HG02885 (cell line): ENCODE results near the gene LARP4B.

Experiments
- ATAC-seq: cut with Tn5 transposase; IDR thresholded peaks from one replicate; pipeline ENCODE4 v1.9.1; 2021; ENCODE audit warnings: mild to moderate bottlenecking; ENCODE audit not compliant: unreplicated experiment, poor library complexity

The LARP4B gene

GRCh38 chr10:931326-932318 is at the start of gene LARP4B:
TSS of gene LARP4B (minus strand) at chr10:931705. CDS start at chr10:885721, 45,984 bp downstream.
- peak; percentile 95 for ATAC-seq

- no peak for ATAC-seq
These were observed 49.1 kb upstream of the LARP4B start for GRCh38 chr10:980468-981093.

GRCh38 chr10:978826-979421 is 47.4 kb upstream of the LARP4B start:
- ATAC-seq: no peak

GRCh38 chr10:976316-976715 is 44.8 kb upstream of the LARP4B start:
- ATAC-seq: no peak

- ATAC-seq: no peak
These were observed 43.2 kb upstream of the LARP4B start for GRCh38 chr10:974785-975074.

- no peak for ATAC-seq
These were observed 42.7 kb upstream of the LARP4B start for GRCh38 chr10:974038-974784.

- ATAC-seq: peak; percentile 62
These were observed 41.3 kb upstream of the LARP4B start for GRCh38 chr10:972763-973162.

- ATAC-seq: no peak
These were observed 40.1 kb upstream of the LARP4B start for GRCh38 chr10:971613-972012.

- ATAC-seq: no peak
These were observed 39.6 kb upstream of the LARP4B start for GRCh38 chr10:971150-971542.

- no peak for ATAC-seq
These were observed 39.0 kb upstream of the LARP4B start for GRCh38 chr10:970311-971149.

- no peak for ATAC-seq
These were observed 38.1 kb upstream of the LARP4B start for GRCh38 chr10:969473-970150.

- ATAC-seq: no peak
These were observed 37.2 kb upstream of the LARP4B start for GRCh38 chr10:968546-969199.

GRCh38 chr10:966466-967235 is 35.1 kb upstream of the LARP4B start:
- no peak for ATAC-seq

- no peak for ATAC-seq
These were observed 33.5 kb upstream of the LARP4B start for GRCh38 chr10:964988-965417.

GRCh38 chr10:964321-964987 is 32.9 kb upstream of the LARP4B start:
- no peak for ATAC-seq

- no peak for ATAC-seq
These were observed 32.1 kb upstream of the LARP4B start for GRCh38 chr10:963655-964054.

- ATAC-seq: no peak
These were observed 31.7 kb upstream of the LARP4B start for GRCh38 chr10:963186-963585.
